Measurements from ENCODE around the gene ORM2. TPM values are rescaled to one million over a fixed set of nuclear protein-coding genes. Genes with fewer than 3 reads are reported as not detected.
"Not testable (repeated sequence)": the region's sequence is repeated elsewhere in the genome, so short reads cannot be mapped to it uniquely, and the experiment has no call there.

ORM2 gene
- not detected for total RNA-seq

- H3K36me3 Mint-ChIP-seq (ENCODE audit: low read depth); H3K27me3 Mint-ChIP-seq (ENCODE audit: low read depth); CTCF ChIA-PET; H3K4me1 Mint-ChIP-seq (ENCODE audit: low read depth); POLR2A ChIA-PET; H3K4me3 Mint-ChIP-seq; DNase-seq; H3K9me3 Mint-ChIP-seq (ENCODE audit: insufficient read depth): not testable (repeated sequence)
- ATAC-seq = peak; percentile 9
- H3K27ac Mint-ChIP-seq = peak within 1 kb of the TSS; percentile 42
These were observed at the start of gene ORM2 for GRCh38 chr9:114329625-114330022. Gene ORM2 (plus strand): TSS chr9:114329869. CDS start chr9:114329905, 36 bp downstream.

- POLR2A ChIA-PET = no interaction called here
- ATAC-seq = no peak
- Mint-ChIP-seq H3K27me3 (ENCODE audit: low read depth) (no peaks in the 10 kb centered on the region), H3K36me3 (ENCODE audit: low read depth) (no peaks in the 10 kb centered on the region), H3K9me3 (ENCODE audit: insufficient read depth) (no peaks in the 10 kb centered on the region), H3K27ac (no peak overlapping the region), H3K4me3 (no peak overlapping the region), H3K4me1 (ENCODE audit: low read depth) (peaks cover 2% of the 10 kb centered on the region)
- CTCF ChIA-PET = interaction anchor here (1.0 to 2.0 kb wide), 2 partner anchors 10 kb away, joined by 4 to 7 read pairs; no protein-coding TSS in a partner anchor
- DNase-seq = no peak
These were observed 48.8 kb upstream of the ORM2 start for GRCh38 chr9:114280636-114281472.

- CTCF ChIA-PET = interaction anchor here (1.0 kb wide), 1 partner anchor 9 kb away, joined by 4 read pairs; no protein-coding TSS in a partner anchor
- no peak for DNase-seq
These were observed 48.1 kb upstream of the ORM2 start for GRCh38 chr9:114281473-114282103.

GRCh38 chr9:114282104-114282485 is 47.6 kb upstream of the ORM2 start:
- H3K4me3 Mint-ChIP-seq = no peak overlapping the region
- ATAC-seq = no peak

More at GRCh38 chr9:114281473-114282103, 48.1 kb upstream of the ORM2 start:
- Mint-ChIP-seq H3K27me3 (ENCODE audit: low read depth) (no peaks in the 10 kb centered on the region), H3K4me1 (ENCODE audit: low read depth) (peaks cover 2% of the 10 kb centered on the region), H3K4me3 (no peak overlapping the region), H3K36me3 (ENCODE audit: low read depth) (no peaks in the 10 kb centered on the region), H3K27ac (no peak overlapping the region), H3K9me3 (ENCODE audit: insufficient read depth) (no peaks in the 10 kb centered on the region)
- POLR2A ChIA-PET = no interaction called here
- no peak for ATAC-seq

GRCh38 chr9:114282507-114282906 is 47.2 kb upstream of the ORM2 start:
- Mint-ChIP-seq H3K27me3 (ENCODE audit: low read depth) (no peaks in the 10 kb centered on the region), H3K4me3 (no peak overlapping the region), H3K4me1 (ENCODE audit: low read depth) (peaks cover 2% of the 10 kb centered on the region), H3K36me3 (ENCODE audit: low read depth) (no peaks in the 10 kb centered on the region), H3K9me3 (ENCODE audit: insufficient read depth) (no peaks in the 10 kb centered on the region), H3K27ac (no peak overlapping the region)
- ATAC-seq = no peak
- no peak for DNase-seq
- POLR2A ChIA-PET = no interaction called here
- CTCF ChIA-PET = no interaction called here

More at GRCh38 chr9:114282104-114282485, 47.6 kb upstream of the ORM2 start:
- Mint-ChIP-seq H3K27ac (no peak overlapping the region), H3K4me1 (ENCODE audit: low read depth) (peaks cover 2% of the 10 kb centered on the region), H3K36me3 (ENCODE audit: low read depth) (no peaks in the 10 kb centered on the region), H3K9me3 (ENCODE audit: insufficient read depth) (no peaks in the 10 kb centered on the region), H3K27me3 (ENCODE audit: low read depth) (no peaks in the 10 kb centered on the region)
- ChIA-PET CTCF (interaction anchor here (1.0 kb wide), 1 partner anchor 8 kb away, joined by 4 read pairs; no protein-coding TSS in a partner anchor), POLR2A (no interaction called here)
- DNase-seq = no peak

- Mint-ChIP-seq H3K4me3 (no peak overlapping the region), H3K27ac (no peak overlapping the region), H3K36me3 (ENCODE audit: low read depth) (no peaks in the 10 kb centered on the region), H3K4me1 (ENCODE audit: low read depth) (peaks cover 2% of the 10 kb centered on the region), H3K27me3 (ENCODE audit: low read depth) (no peaks in the 10 kb centered on the region), H3K9me3 (ENCODE audit: insufficient read depth) (no peaks in the 10 kb centered on the region)
- ATAC-seq = peak; percentile 66
- ChIA-PET CTCF (no interaction called here), POLR2A (no interaction called here)
- peak; percentile 51 for DNase-seq
These were observed 46.7 kb upstream of the ORM2 start for GRCh38 chr9:114282926-114283325.

GRCh38 chr9:114283551-114284111 is 46.0 kb upstream of the ORM2 start:
- Mint-ChIP-seq H3K4me1 (ENCODE audit: low read depth) (peaks cover 2% of the 10 kb centered on the region), H3K4me3 (no peak overlapping the region), H3K36me3 (ENCODE audit: low read depth) (no peaks in the 10 kb centered on the region), H3K9me3 (ENCODE audit: insufficient read depth) (no peaks in the 10 kb centered on the region), H3K27me3 (ENCODE audit: low read depth) (no peaks in the 10 kb centered on the region), H3K27ac (no peak overlapping the region)
- POLR2A ChIA-PET = interaction anchor here (0.7 kb wide), 1 partner anchor 112 kb away, joined by 3 read pairs; no protein-coding TSS in a partner anchor
- CTCF ChIA-PET = no interaction called here
- ATAC-seq (no peak), DNase-seq (no peak)

GRCh38 chr9:114284316-114285060 is 45.2 kb upstream of the ORM2 start:
- Mint-ChIP-seq H3K4me3 (no peak overlapping the region), H3K9me3 (ENCODE audit: insufficient read depth) (no peaks in the 10 kb centered on the region), H3K27ac (no peak overlapping the region), H3K36me3 (ENCODE audit: low read depth) (no peaks in the 10 kb centered on the region), H3K27me3 (ENCODE audit: low read depth) (no peaks in the 10 kb centered on the region), H3K4me1 (ENCODE audit: low read depth) (peaks cover 2% of the 10 kb centered on the region)
- POLR2A ChIA-PET = no interaction called here
- CTCF ChIA-PET = no interaction called here
- DNase-seq (no peak), ATAC-seq (no peak)

- DNase-seq (no peak), ATAC-seq (no peak)
- H3K4me3 Mint-ChIP-seq = no peak overlapping the region
- ChIA-PET POLR2A (interaction anchor here (0.6 kb wide), 1 partner anchor 312 kb away, joined by 4 read pairs; no protein-coding TSS in a partner anchor), CTCF (no interaction called here)
- no peaks in the 10 kb centered on the region for H3K27me3 Mint-ChIP-seq (ENCODE audit: low read depth)
- peaks cover 2% of the 10 kb centered on the region for H3K4me1 Mint-ChIP-seq (ENCODE audit: low read depth)
- no peak overlapping the region for H3K27ac Mint-ChIP-seq
- no peaks in the 10 kb centered on the region for H3K36me3 Mint-ChIP-seq (ENCODE audit: low read depth)
- H3K9me3 Mint-ChIP-seq (ENCODE audit: insufficient read depth) = no peaks in the 10 kb centered on the region
These were observed 44.4 kb upstream of the ORM2 start for GRCh38 chr9:114285166-114285867.

GRCh38 chr9:114286146-114286679 is 43.5 kb upstream of the ORM2 start:
- no peak for DNase-seq
- POLR2A ChIA-PET = no interaction called here

More at GRCh38 chr9:114286146-114286679, 43.5 kb upstream of the ORM2 start:
- no peaks in the 10 kb centered on the region for H3K36me3 Mint-ChIP-seq (ENCODE audit: low read depth)
- H3K9me3 Mint-ChIP-seq (ENCODE audit: insufficient read depth) = no peaks in the 10 kb centered on the region
- CTCF ChIA-PET = interaction anchor here (1.2 kb wide), 1 partner anchor 178 kb away, joined by 3 read pairs; no protein-coding TSS in a partner anchor
- H3K4me3 Mint-ChIP-seq = no peak overlapping the region
- peaks cover 2% of the 10 kb centered on the region for H3K4me1 Mint-ChIP-seq (ENCODE audit: low read depth)
- H3K27ac Mint-ChIP-seq = no peak overlapping the region
- no peak for ATAC-seq
- H3K27me3 Mint-ChIP-seq (ENCODE audit: low read depth) = no peaks in the 10 kb centered on the region

All from activated CD8-positive, alpha-beta T cell treated with anti-CD3 and anti-CD28 coated beads, Interleukin-2, amount 10 ng/mL, durations not matched to agents 7 days and 5 days (primary cell).